Breast epithelium (tissue), 3 donors: ENCODE measurements around the gene NEUROD2.

ENCODE experiments used
- POLR2A ChIP-seq: fragments of 450-650 bp; IDR thresholded peaks from one replicate; pipeline ENCODE4 v1.6.1; 2016; ENCODE audit warnings: antibody characterized with exemption, mild to moderate bottlenecking, moderate library complexity
- POLR2AphosphoS5 ChIP-seq, 3 donors: sonication (generic); formaldehyde crosslinking; IDR thresholded peaks; one replicate each; pipeline ENCODE4 v1.6.1; 2017; ENCODE audit warnings: antibody characterized with exemption in 3 of 3
- TF ChIP-seq, protein P1 (sequence below), 3 donors: fragments of 450-650 bp; IDR thresholded peaks; one replicate each; pipeline ENCODE4 v1.5.1; 2016 to 2017; ENCODE audit warnings: antibody characterized with exemption in 3 of 3, mild to moderate bottlenecking in 3 of 3, moderate library complexity in 3 of 3

DNA sequence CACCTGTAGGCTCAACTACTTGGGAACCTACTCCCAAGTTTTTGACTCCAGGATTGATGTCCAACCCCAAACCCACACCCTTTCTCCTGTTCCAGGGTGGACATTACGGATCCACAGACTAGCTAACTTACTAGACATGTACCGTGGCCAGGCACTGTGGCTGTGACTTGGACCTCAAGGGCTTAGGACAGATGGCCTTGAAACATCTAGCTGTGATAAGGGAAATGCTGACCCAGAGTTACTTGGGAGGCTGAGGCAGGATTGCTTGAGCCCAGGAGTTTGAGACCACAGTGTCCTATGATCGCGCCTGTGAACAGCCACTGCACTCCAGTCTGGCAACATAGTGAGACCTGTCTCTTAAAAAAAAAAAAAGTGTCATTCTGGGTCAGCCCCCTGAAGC is 33.4 kb upstream of the NEUROD2 start:
- TF ChIP-seq, protein P1, sequence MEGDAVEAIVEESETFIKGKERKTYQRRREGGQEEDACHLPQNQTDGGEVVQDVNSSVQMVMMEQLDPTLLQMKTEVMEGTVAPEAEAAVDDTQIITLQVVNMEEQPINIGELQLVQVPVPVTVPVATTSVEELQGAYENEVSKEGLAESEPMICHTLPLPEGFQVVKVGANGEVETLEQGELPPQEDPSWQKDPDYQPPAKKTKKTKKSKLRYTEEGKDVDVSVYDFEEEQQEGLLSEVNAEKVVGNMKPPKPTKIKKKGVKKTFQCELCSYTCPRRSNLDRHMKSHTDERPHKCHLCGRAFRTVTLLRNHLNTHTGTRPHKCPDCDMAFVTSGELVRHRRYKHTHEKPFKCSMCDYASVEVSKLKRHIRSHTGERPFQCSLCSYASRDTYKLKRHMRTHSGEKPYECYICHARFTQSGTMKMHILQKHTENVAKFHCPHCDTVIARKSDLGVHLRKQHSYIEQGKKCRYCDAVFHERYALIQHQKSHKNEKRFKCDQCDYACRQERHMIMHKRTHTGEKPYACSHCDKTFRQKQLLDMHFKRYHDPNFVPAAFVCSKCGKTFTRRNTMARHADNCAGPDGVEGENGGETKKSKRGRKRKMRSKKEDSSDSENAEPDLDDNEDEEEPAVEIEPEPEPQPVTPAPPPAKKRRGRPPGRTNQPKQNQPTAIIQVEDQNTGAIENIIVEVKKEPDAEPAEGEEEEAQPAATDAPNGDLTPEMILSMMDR (IDR thresholded peaks at IDR 0.05) = no peak
- TF ChIP-seq POLR2AphosphoS5 (IDR thresholded peaks at IDR 0.05) = no peak
- no peak for TF ChIP-seq POLR2A
